A549 (cell line): Measurements from ENCODE around the gene CNOT11. TPM values are rescaled to one million over a fixed set of nuclear protein-coding genes. Genes with fewer than 3 reads are reported as not detected.

ENCODE experiments used
- ATAC-seq, 2 experiments: fragments of 200-7000 bp in 1 of 2; fragments of >200 bp in 1 of 2; cut with Nextera tagmentation in 1 of 2; cut with Tn5 transposase in 1 of 2; 3 replicates each; pipeline versions ENCODE4 v1.8.0 to v1.9.1; 2018 to 2020; ENCODE audit warnings: mild to moderate bottlenecking in 1 of 2, moderate library complexity in 1 of 2
- CTCF ChIA-PET: fragments of 300-600 bp; sonication (Branson Sonifier 250); formaldehyde crosslinking; extraction: SDS; loops from one replicate; lab custom pipeline; 2021; ENCODE audit warnings: antibody characterized with exemption, inconsistent platforms; lab: Yijun Ruan, JAX
- POLR2A ChIA-PET: fragments of 350-600 bp; formaldehyde crosslinking; extraction: SDS; loops from one replicate; lab custom pipeline; 2021; ENCODE audit warnings: antibody characterized with exemption, inconsistent platforms; lab: Yijun Ruan, JAX
- DNase-seq, 2 experiments: peaks; one replicate each; pipeline versions ENCODE4 v3.0.0 to v3.0.0-alpha.2; 2011 to 2016; ENCODE audit warnings: low read depth in 1 of 2, low spot score in 1 of 2
- FAIRE-seq: peaks from 2 replicates; lab custom pipeline; 2011; peaks lifted over from hg19 to GRCh38; lab: Jason Lieb, UNC
- H3K27ac ChIP-seq, 2 experiments: fragments of >200 bp; sonication (Bioruptor Twin); formaldehyde crosslinking; 3 replicates each; pipeline ENCODE4 v1.5.1; 2016 to 2017
- H3K4me1 ChIP-seq: fragments of >200 bp; sonication (Bioruptor Twin); formaldehyde crosslinking; 3 replicates; pipeline ENCODE4 v1.6.1; 2016
- H3K4me2 ChIP-seq: fragments of >200 bp; sonication (Bioruptor Twin); formaldehyde crosslinking; 3 replicates; pipeline ENCODE4 v1.6.1; 2016
- H3K4me3 ChIP-seq: fragments of >200 bp; sonication (Bioruptor Twin); formaldehyde crosslinking; 3 replicates; pipeline ENCODE4 v1.5.1; 2016
- H3K9me3 ChIP-seq: fragments of >200 bp; sonication (Bioruptor Twin); formaldehyde crosslinking; 3 replicates; pipeline ENCODE4 v1.6.1; 2016
- CHD4 ChIP-seq: fragments of 200-600 bp; sonication (generic); IDR thresholded peaks from 2 replicates; pipeline ENCODE4 v1.6.1; 2016; ENCODE audit warnings: antibody characterized with exemption, mild to moderate bottlenecking, borderline replicate concordance
- E2F6 ChIP-seq: IDR thresholded peaks from 2 replicates; pipeline ENCODE4 v1.6.1; 2012; ENCODE audit warnings: low read depth, borderline replicate concordance
- FOSL2 ChIP-seq, 2 experiments: fragments of 450-650 bp in 1 of 2; fragments of >200 bp in 1 of 2; sonication (Bioruptor Twin) in 1 of 2; formaldehyde crosslinking; IDR thresholded peaks; 2 replicates each; pipeline versions ENCODE4 v1.5.0 to v1.6.1; 2016 to 2020; ENCODE audit warnings: mild to moderate bottlenecking in 1 of 2, moderate library complexity in 1 of 2
- HOXA7 ChIP-seq: fragments of 250-450 bp; sonication (Bioruptor Pico); IDR thresholded peaks from 2 replicates; pipeline ENCODE4 v1.5.0; 2020; ENCODE audit warnings: mild to moderate bottlenecking, moderate library complexity
- HOXB5 ChIP-seq: fragments of 250-450 bp; sonication (Bioruptor Pico); IDR thresholded peaks from 2 replicates; pipeline ENCODE4 v1.5.0; 2020; ENCODE audit warnings: mild to moderate bottlenecking, moderate library complexity
- JUNB ChIP-seq: fragments of >200 bp; sonication (Bioruptor Twin); formaldehyde crosslinking; IDR thresholded peaks from 2 replicates; pipeline ENCODE4 v1.6.1; 2016
- KDM1A ChIP-seq: fragments of 200-600 bp; sonication (generic); IDR thresholded peaks from 2 replicates; pipeline ENCODE4 v1.6.1; 2016; ENCODE audit warnings: low read depth, mild to moderate bottlenecking
- MYC ChIP-seq: IDR thresholded peaks from 2 replicates; pipeline ENCODE4 v1.6.1; 2012; ENCODE audit warnings: mild to moderate bottlenecking, inconsistent platforms, low read length, improper control_type of control experiment, borderline replicate concordance
- PBX3 ChIP-seq: IDR thresholded peaks from 2 replicates; pipeline ENCODE4 v1.6.1; 2012
- PHF8 ChIP-seq: fragments of 200-600 bp; sonication (generic); IDR thresholded peaks from 2 replicates; pipeline ENCODE4 v1.6.1; 2016; ENCODE audit warnings: low read depth, mild to moderate bottlenecking, antibody characterized with exemption, moderate library complexity, borderline replicate concordance
- POLR2A ChIP-seq: IDR thresholded peaks from 2 replicates; pipeline ENCODE4 v1.6.1; 2012; ENCODE audit warnings: mild to moderate bottlenecking, low read length
- POLR2AphosphoS2 ChIP-seq: conservative IDR thresholded peaks from 2 replicates; pipeline ENCODE4 v1.6.1; 2012; ENCODE audit warnings: low read length, improper control_type of control experiment, inconsistent platforms
- RCOR1 ChIP-seq: fragments of 150-350 bp; IDR thresholded peaks from 2 replicates; pipeline ENCODE4 v1.6.1; 2014; ENCODE audit warnings: antibody characterized with exemption, low read length, low read depth
- TFCP2L1 ChIP-seq: fragments of 250-450 bp; sonication (Bioruptor Pico); IDR thresholded peaks from 2 replicates; pipeline ENCODE4 v1.5.0; 2021; ENCODE audit warnings: mild to moderate bottlenecking
- USF2 ChIP-seq: fragments of 450-650 bp; IDR thresholded peaks from 2 replicates; pipeline ENCODE4 v1.6.1; 2014; ENCODE audit warnings: antibody characterized with exemption
- ZFP36 ChIP-seq: fragments of 450-650 bp; IDR thresholded peaks from 2 replicates; pipeline ENCODE4 v1.6.1; 2014; ENCODE audit warnings: borderline replicate concordance; ENCODE audit not compliant: partially characterized antibody
- WGBS: methylation state at CpG from one replicate; pipeline ENCODE4 v1.1.6; 2017; ENCODE audit errors: missing lambda C conversion rate; 5-methylcytosine and 5-hydroxymethylcytosine counted together
- polyA plus RNA-seq, 4 experiments: library from polyadenylated mRNA; depleted of rRNA in 3 of 4; stranded (reverse); fragments of >200 nt; fragmentation: RNase III in 1 of 4; extraction: RNeasy Plus Mini Kit Qiagen cat#74134 plus additional on column Dnase treatment in 1 of 4; gene quantifications; 2 replicates in 3 of 4; 3 replicates in 1 of 4; pipeline ENCODE4 v1.2.3, GENCODE V29; 2011 to 2017
- TF ChIP-seq, protein P1 (sequence below): fragments of 250-450 bp; sonication (Bioruptor Pico); IDR thresholded peaks from 2 replicates; pipeline ENCODE4 v1.5.0; 2021; ENCODE audit warnings: mild to moderate bottlenecking, moderate library complexity, borderline replicate concordance
- TF ChIP-seq, protein P2 (sequence below): fragments of 200-600 bp; sonication (generic); IDR thresholded peaks from 2 replicates; pipeline ENCODE4 v1.6.1; 2016; ENCODE audit warnings: antibody characterized with exemption, mild to moderate bottlenecking, moderate library complexity

CNOT11 gene
- polyA plus RNA-seq, 2 of the 4 experiments (the other 2 are of a cell fraction) = 35.8 to 76.7 TPM

DNA sequence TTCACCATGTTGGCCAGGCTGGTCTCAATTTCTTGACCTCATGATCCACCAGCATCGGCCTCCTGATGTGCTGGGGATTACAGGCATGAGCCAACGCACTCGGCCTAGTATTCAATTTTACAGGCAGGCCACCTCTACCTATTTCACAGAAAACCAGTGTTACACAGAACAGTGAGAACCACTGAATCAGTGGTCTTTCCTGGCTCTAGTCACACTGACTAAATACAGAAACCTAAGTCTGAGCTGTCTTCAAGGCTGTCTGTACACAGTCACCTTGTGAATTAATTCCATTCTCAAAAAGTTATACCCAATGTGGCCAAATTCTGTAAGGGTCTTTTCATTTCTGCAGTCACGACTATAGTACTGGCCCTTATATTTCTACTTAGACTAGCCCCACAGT is 52.3 kb downstream of the CNOT11 start:
- Histone ChIP-seq H3K27ac (no peak overlapping the region), H3K4me2 (no peak overlapping the region; the same call in 2 of the 3 replicates), H3K9me3 (no peaks in the 10 kb centered on the region), H3K4me1 (peaks cover 34% of the 10 kb centered on the region), H3K4me3 (no peak overlapping the region)
- ATAC-seq (no peak), DNase-seq (no peak), FAIRE-seq (no peak)
- TF ChIP-seq POLR2AphosphoS2 (no peak), PBX3 (no peak), PHF8 (no peak), FOSL2 (IDR thresholded peaks at IDR 0.05) (no peak), FOSL2 (CRISPR knock-in tag; IDR thresholded peaks at IDR 0.05) (no peak), CHD4 (no peak), HOXA7 (CRISPR knock-in tag) (no peak)
- CTCF ChIA-PET = interaction anchor here (1.2 kb wide), 1 partner anchor 37 kb away, joined by 4 read pairs; no protein-coding TSS in a partner anchor
- POLR2A ChIA-PET = no interaction called here
- WGBS = 95% methylated on average over 4 of the region's 4 CpGs

- H3K27ac ChIP-seq = no peak overlapping the region
- POLR2A ChIA-PET = no interaction called here
- H3K9me3 ChIP-seq = no peaks in the 10 kb centered on the region
- peaks cover 34% of the 10 kb centered on the region for H3K4me1 ChIP-seq
- WGBS = 83% methylated on average over 7 of the region's 7 CpGs
- no peak for ATAC-seq
- TF ChIP-seq POLR2A (no peak), USF2 (no peak), TFCP2L1 (CRISPR knock-in tag) (no peak), PBX3 (no peak), ZFP36 (no peak), KDM1A (no peak), CHD4 (no peak)
- TF ChIP-seq, protein P1, sequence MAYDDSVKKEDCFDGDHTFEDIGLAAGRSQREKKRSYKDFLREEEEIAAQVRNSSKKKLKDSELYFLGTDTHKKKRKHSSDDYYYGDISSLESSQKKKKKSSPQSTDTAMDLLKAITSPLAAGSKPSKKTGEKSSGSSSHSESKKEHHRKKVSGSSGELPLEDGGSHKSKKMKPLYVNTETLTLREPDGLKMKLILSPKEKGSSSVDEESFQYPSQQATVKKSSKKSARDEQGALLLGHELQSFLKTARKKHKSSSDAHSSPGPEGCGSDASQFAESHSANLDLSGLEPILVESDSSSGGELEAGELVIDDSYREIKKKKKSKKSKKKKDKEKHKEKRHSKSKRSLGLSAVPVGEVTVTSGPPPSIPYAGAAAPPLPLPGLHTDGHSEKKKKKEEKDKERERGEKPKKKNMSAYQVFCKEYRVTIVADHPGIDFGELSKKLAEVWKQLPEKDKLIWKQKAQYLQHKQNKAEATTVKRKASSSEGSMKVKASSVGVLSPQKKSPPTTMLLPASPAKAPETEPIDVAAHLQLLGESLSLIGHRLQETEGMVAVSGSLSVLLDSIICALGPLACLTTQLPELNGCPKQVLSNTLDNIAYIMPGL = no peak
- TF ChIP-seq, all 56 proteins: peak for 0
- peak overlapping the region; percentile 85 for H3K4me2 ChIP-seq
- FAIRE-seq (no peak), DNase-seq (no peak)
- CTCF ChIA-PET = interaction anchor here (1.2 kb wide), 1 partner anchor 36 kb away, joined by 4 read pairs; no protein-coding TSS in a partner anchor
- H3K4me3 ChIP-seq = no peak overlapping the region
These were observed 52.9 kb downstream of the CNOT11 start for GRCh38 chr2:101305492-101306078.

DNA sequence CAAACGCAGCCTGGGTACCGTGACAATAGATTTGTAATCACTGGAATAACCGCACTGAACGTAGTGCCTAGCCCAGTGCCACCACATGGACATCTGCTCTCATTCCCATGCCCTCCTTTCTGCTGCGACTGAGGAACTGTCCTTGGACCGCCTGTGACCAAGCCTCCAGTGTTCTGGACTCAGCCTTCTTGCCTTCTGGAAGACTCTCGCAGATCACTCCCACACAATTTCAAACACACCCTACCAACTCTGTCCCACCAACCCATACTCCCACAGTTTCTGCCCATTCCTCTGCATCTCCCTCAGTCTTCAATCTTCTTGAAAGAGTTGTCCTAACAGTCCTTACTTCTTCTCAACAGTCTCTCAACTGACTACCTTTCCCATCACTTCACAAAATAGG is 53.7 kb downstream of the CNOT11 start:
- WGBS = 92% methylated on average over 7 of the region's 7 CpGs
- CTCF ChIA-PET = interaction anchor here (1.2 kb wide), 1 partner anchor 36 kb away, joined by 4 read pairs; no protein-coding TSS in a partner anchor
- POLR2A ChIA-PET = no interaction called here

More for the DNA sequence above, 53.7 kb downstream of the CNOT11 start:
- TF ChIP-seq RCOR1 (no peak), E2F6 (no peak), HOXB5 (CRISPR knock-in tag) (no peak), MYC (no peak), JUNB (no peak), FOSL2 (IDR thresholded peaks at IDR 0.05) (no peak), FOSL2 (CRISPR knock-in tag; IDR thresholded peaks at IDR 0.05) (no peak)
- TF ChIP-seq, protein P1 = no peak
- TF ChIP-seq, protein P2, sequence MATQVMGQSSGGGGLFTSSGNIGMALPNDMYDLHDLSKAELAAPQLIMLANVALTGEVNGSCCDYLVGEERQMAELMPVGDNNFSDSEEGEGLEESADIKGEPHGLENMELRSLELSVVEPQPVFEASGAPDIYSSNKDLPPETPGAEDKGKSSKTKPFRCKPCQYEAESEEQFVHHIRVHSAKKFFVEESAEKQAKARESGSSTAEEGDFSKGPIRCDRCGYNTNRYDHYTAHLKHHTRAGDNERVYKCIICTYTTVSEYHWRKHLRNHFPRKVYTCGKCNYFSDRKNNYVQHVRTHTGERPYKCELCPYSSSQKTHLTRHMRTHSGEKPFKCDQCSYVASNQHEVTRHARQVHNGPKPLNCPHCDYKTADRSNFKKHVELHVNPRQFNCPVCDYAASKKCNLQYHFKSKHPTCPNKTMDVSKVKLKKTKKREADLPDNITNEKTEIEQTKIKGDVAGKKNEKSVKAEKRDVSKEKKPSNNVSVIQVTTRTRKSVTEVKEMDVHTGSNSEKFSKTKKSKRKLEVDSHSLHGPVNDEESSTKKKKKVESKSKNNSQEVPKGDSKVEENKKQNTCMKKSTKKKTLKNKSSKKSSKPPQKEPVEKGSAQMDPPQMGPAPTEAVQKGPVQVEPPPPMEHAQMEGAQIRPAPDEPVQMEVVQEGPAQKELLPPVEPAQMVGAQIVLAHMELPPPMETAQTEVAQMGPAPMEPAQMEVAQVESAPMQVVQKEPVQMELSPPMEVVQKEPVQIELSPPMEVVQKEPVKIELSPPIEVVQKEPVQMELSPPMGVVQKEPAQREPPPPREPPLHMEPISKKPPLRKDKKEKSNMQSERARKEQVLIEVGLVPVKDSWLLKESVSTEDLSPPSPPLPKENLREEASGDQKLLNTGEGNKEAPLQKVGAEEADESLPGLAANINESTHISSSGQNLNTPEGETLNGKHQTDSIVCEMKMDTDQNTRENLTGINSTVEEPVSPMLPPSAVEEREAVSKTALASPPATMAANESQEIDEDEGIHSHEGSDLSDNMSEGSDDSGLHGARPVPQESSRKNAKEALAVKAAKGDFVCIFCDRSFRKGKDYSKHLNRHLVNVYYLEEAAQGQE = no peak
- no peak for DNase-seq
- peak overlapping the region; percentile 85 for H3K4me2 ChIP-seq
- ATAC-seq = no peak
- FAIRE-seq = no peak
- no peak overlapping the region for H3K27ac ChIP-seq
- peaks cover 34% of the 10 kb centered on the region for H3K4me1 ChIP-seq
- H3K9me3 ChIP-seq = no peaks in the 10 kb centered on the region
- peak overlapping the region; percentile 75; the same call in 1 of the 3 replicates for H3K4me3 ChIP-seq
